ENCODE data around the gene EIF3K. TPM values are rescaled to one million over a fixed set of nuclear protein-coding genes. Genes with fewer than 3 reads are reported as not detected.
A peak's percentile ranks its signal among the peaks of the same experiment; 100 is the strongest.
"Not testable (repeated sequence)": the region's sequence is repeated elsewhere in the genome, so short reads cannot be mapped to it uniquely, and the experiment has no call there.

The EIF3K gene
- total RNA-seq = 314 TPM

- Histone ChIP-seq H3K36me3 (ENCODE audit: control insufficient read depth in 3 of 3, insufficient read depth in 3 of 3, low read length in 3 of 3) (peaks cover 27% of the 10 kb centered on the region in 3 donors), H3K9ac (ENCODE audit: low read depth in 1 of 3, low read length in 3 of 3) (peak within 1 kb of the TSS; percentile 97 to 100 (median 97)), H3K9me3 (ENCODE audit: control insufficient read depth in 3 of 3, low read length in 3 of 3) (no peaks in the 10 kb centered on the region), H3K27me3 (ENCODE audit: control insufficient read depth in 3 of 3, insufficient read depth in 3 of 3, low read length in 3 of 3) (no peaks in the 10 kb centered on the region), H3K27ac (ENCODE audit: low read depth, low read length) (peak within 1 kb of the TSS; percentile 95), H3K4me1 (ENCODE audit: control insufficient read depth in 3 of 3, insufficient read depth in 3 of 3, low read length in 3 of 3) (peaks cover 21 to 34% (median 22%) of the 10 kb centered on the region in 3 donors), H3K4me3 (ENCODE audit: low read length in 3 of 3) (peak within 1 kb of the TSS; percentile 93 to 100 (median 99))
These were observed at the start of gene EIF3K for GRCh38 chr19:38618590-38619360. TSS of gene EIF3K (plus strand) at chr19:38619188. CDS start at chr19:38619269, 81 bp downstream.

GRCh38 chr19:38569368-38569983 lies 49.5 kb upstream of the EIF3K start:
- peaks cover 65 to 76% (median 71%) of the 10 kb centered on the region in 3 donors for H3K36me3 ChIP-seq (ENCODE audit: control insufficient read depth in 3 of 3, insufficient read depth in 3 of 3, low read length in 3 of 3)
- no peaks in the 10 kb centered on the region for H3K9me3 ChIP-seq (ENCODE audit: control insufficient read depth in 3 of 3, low read length in 3 of 3)
- no peak overlapping the region for H3K27ac ChIP-seq (ENCODE audit: low read depth, low read length)
- no peaks in the 10 kb centered on the region for H3K27me3 ChIP-seq (ENCODE audit: control insufficient read depth in 3 of 3, insufficient read depth in 3 of 3, low read length in 3 of 3)
- no peak overlapping the region for H3K9ac ChIP-seq (ENCODE audit: low read depth in 1 of 3, low read length in 3 of 3)
- H3K4me1 ChIP-seq (ENCODE audit: control insufficient read depth in 3 of 3, insufficient read depth in 3 of 3, low read length in 3 of 3) = no peaks in the 10 kb centered on the region
- no peak overlapping the region for H3K4me3 ChIP-seq (ENCODE audit: low read length in 3 of 3)

- Histone ChIP-seq H3K36me3 (ENCODE audit: control insufficient read depth in 3 of 3, insufficient read depth in 3 of 3, low read length in 3 of 3) (peaks cover 68 to 77% (median 72%) of the 10 kb centered on the region in 3 donors), H3K27me3 (ENCODE audit: control insufficient read depth in 3 of 3, insufficient read depth in 3 of 3, low read length in 3 of 3) (no peaks in the 10 kb centered on the region), H3K4me1 (ENCODE audit: control insufficient read depth in 3 of 3, insufficient read depth in 3 of 3, low read length in 3 of 3) (peaks cover 0 to 7% (median 3%) of the 10 kb centered on the region in 3 donors), H3K27ac (ENCODE audit: low read depth, low read length) (no peak overlapping the region), H3K4me3 (ENCODE audit: low read length in 3 of 3) (no peak overlapping the region), H3K9ac (ENCODE audit: low read depth in 1 of 3, low read length in 3 of 3) (no peak overlapping the region), H3K9me3 (ENCODE audit: control insufficient read depth in 3 of 3, low read length in 3 of 3) (no peaks in the 10 kb centered on the region)
These were observed 47.3 kb upstream of the EIF3K start for GRCh38 chr19:38571682-38572081.

- no peaks in the 10 kb centered on the region for H3K9me3 ChIP-seq (ENCODE audit: control insufficient read depth in 3 of 3, low read length in 3 of 3)
- H3K36me3 ChIP-seq (ENCODE audit: control insufficient read depth in 3 of 3, insufficient read depth in 3 of 3, low read length in 3 of 3) = peaks cover 35 to 71% (median 56%) of the 10 kb centered on the region in 3 donors
- peaks cover 0 to 11% (median 8%) of the 10 kb centered on the region in 3 donors for H3K4me1 ChIP-seq (ENCODE audit: control insufficient read depth in 3 of 3, insufficient read depth in 3 of 3, low read length in 3 of 3)
- H3K27me3 ChIP-seq (ENCODE audit: control insufficient read depth in 3 of 3, insufficient read depth in 3 of 3, low read length in 3 of 3) = no peaks in the 10 kb centered on the region
- no peak overlapping the region for H3K9ac ChIP-seq (ENCODE audit: low read depth in 1 of 3, low read length in 3 of 3)
- H3K27ac ChIP-seq (ENCODE audit: low read depth, low read length) = no peak overlapping the region
- no peak overlapping the region for H3K4me3 ChIP-seq (ENCODE audit: low read length in 3 of 3)
These were observed 41.2 kb upstream of the EIF3K start for GRCh38 chr19:38577826-38578225.

GRCh38 chr19:38579304-38579703 lies 39.7 kb upstream of the EIF3K start:
- H3K9ac ChIP-seq (ENCODE audit: low read depth in 1 of 3, low read length in 3 of 3); H3K27me3 ChIP-seq (ENCODE audit: control insufficient read depth in 3 of 3, insufficient read depth in 3 of 3, low read length in 3 of 3); H3K4me3 ChIP-seq (ENCODE audit: low read length in 3 of 3); H3K9me3 ChIP-seq (ENCODE audit: control insufficient read depth in 3 of 3, low read length in 3 of 3); H3K27ac ChIP-seq (ENCODE audit: low read depth, low read length): not testable (repeated sequence)
- peaks cover 0 to 11% (median 8%) of the 10 kb centered on the region in 3 donors for H3K4me1 ChIP-seq (ENCODE audit: control insufficient read depth in 3 of 3, insufficient read depth in 3 of 3, low read length in 3 of 3)
- peaks cover 35 to 74% (median 54%) of the 10 kb centered on the region in 3 donors for H3K36me3 ChIP-seq (ENCODE audit: control insufficient read depth in 3 of 3, insufficient read depth in 3 of 3, low read length in 3 of 3)

GRCh38 chr19:38580080-38580479 lies 38.9 kb upstream of the EIF3K start:
- Histone ChIP-seq H3K36me3 (ENCODE audit: control insufficient read depth in 3 of 3, insufficient read depth in 3 of 3, low read length in 3 of 3) (peaks cover 33 to 72% (median 54%) of the 10 kb centered on the region in 3 donors), H3K4me3 (ENCODE audit: low read length in 3 of 3) (no peak overlapping the region), H3K9me3 (ENCODE audit: control insufficient read depth in 3 of 3, low read length in 3 of 3) (no peaks in the 10 kb centered on the region), H3K9ac (ENCODE audit: low read depth in 1 of 3, low read length in 3 of 3) (no peak overlapping the region), H3K27me3 (ENCODE audit: control insufficient read depth in 3 of 3, insufficient read depth in 3 of 3, low read length in 3 of 3) (no peaks in the 10 kb centered on the region), H3K27ac (ENCODE audit: low read depth, low read length) (no peak overlapping the region), H3K4me1 (ENCODE audit: control insufficient read depth in 3 of 3, insufficient read depth in 3 of 3, low read length in 3 of 3) (peaks cover 0 to 11% (median 8%) of the 10 kb centered on the region in 3 donors)

GRCh38 chr19:38583219-38583984 lies 35.6 kb upstream of the EIF3K start:
- peaks cover 44 to 75% (median 70%) of the 10 kb centered on the region in 3 donors for H3K36me3 ChIP-seq (ENCODE audit: control insufficient read depth in 3 of 3, insufficient read depth in 3 of 3, low read length in 3 of 3)
- H3K27ac ChIP-seq (ENCODE audit: low read depth, low read length) = no peak overlapping the region
- H3K27me3 ChIP-seq (ENCODE audit: control insufficient read depth in 3 of 3, insufficient read depth in 3 of 3, low read length in 3 of 3) = no peaks in the 10 kb centered on the region
- H3K4me1 ChIP-seq (ENCODE audit: control insufficient read depth in 3 of 3, insufficient read depth in 3 of 3, low read length in 3 of 3) = no peaks in the 10 kb centered on the region
- H3K4me3 ChIP-seq (ENCODE audit: low read length in 3 of 3) = no peak overlapping the region
- H3K9ac ChIP-seq (ENCODE audit: low read depth in 1 of 3, low read length in 3 of 3) = no peak overlapping the region
- H3K9me3 ChIP-seq (ENCODE audit: control insufficient read depth in 3 of 3, low read length in 3 of 3) = no peaks in the 10 kb centered on the region

- Histone ChIP-seq H3K9ac (ENCODE audit: low read depth in 1 of 3, low read length in 3 of 3) (no peak overlapping the region), H3K9me3 (ENCODE audit: control insufficient read depth in 3 of 3, low read length in 3 of 3) (no peaks in the 10 kb centered on the region), H3K27ac (ENCODE audit: low read depth, low read length) (no peak overlapping the region), H3K36me3 (ENCODE audit: control insufficient read depth in 3 of 3, insufficient read depth in 3 of 3, low read length in 3 of 3) (peaks cover 46 to 72% (median 68%) of the 10 kb centered on the region in 3 donors), H3K4me3 (ENCODE audit: low read length in 3 of 3) (no peak overlapping the region), H3K27me3 (ENCODE audit: control insufficient read depth in 3 of 3, insufficient read depth in 3 of 3, low read length in 3 of 3) (no peaks in the 10 kb centered on the region), H3K4me1 (ENCODE audit: control insufficient read depth in 3 of 3, insufficient read depth in 3 of 3, low read length in 3 of 3) (no peaks in the 10 kb centered on the region)
These were observed 35.0 kb upstream of the EIF3K start for GRCh38 chr19:38583985-38584305.

- Histone ChIP-seq H3K4me3 (ENCODE audit: low read length in 3 of 3) (no peak overlapping the region), H3K4me1 (ENCODE audit: control insufficient read depth in 3 of 3, insufficient read depth in 3 of 3, low read length in 3 of 3) (no peaks in the 10 kb centered on the region), H3K9ac (ENCODE audit: low read depth in 1 of 3, low read length in 3 of 3) (no peak overlapping the region), H3K36me3 (ENCODE audit: control insufficient read depth in 3 of 3, insufficient read depth in 3 of 3, low read length in 3 of 3) (peaks cover 48 to 55% (median 49%) of the 10 kb centered on the region in 3 donors), H3K9me3 (ENCODE audit: control insufficient read depth in 3 of 3, low read length in 3 of 3) (no peaks in the 10 kb centered on the region), H3K27ac (ENCODE audit: low read depth, low read length) (no peak overlapping the region), H3K27me3 (ENCODE audit: control insufficient read depth in 3 of 3, insufficient read depth in 3 of 3, low read length in 3 of 3) (no peaks in the 10 kb centered on the region)
These were observed 31.4 kb upstream of the EIF3K start for GRCh38 chr19:38587562-38587961.
